H9 (cell line): Measurements from ENCODE around the gene LPP. TPM values are rescaled to one million over a fixed set of nuclear protein-coding genes. Genes with fewer than 3 reads are reported as not detected.

Experiments used
- DNase-seq: peaks from one replicate; pipeline ENCODE4 v3.0.0-alpha.2; 2017
- H2AFZ ChIP-seq: one replicate; pipeline ENCODE4 v1.6.1; 2013; ENCODE audit warnings: mild to moderate bottlenecking, low read length, control low read depth, moderate library complexity
- H2AK5ac ChIP-seq: 2 replicates; pipeline ENCODE4 v1.6.1; 2013; ENCODE audit warnings: low read length, control low read depth, mixed read lengths; ENCODE audit not compliant: insufficient read length
- H2BK120ac ChIP-seq: one replicate; pipeline ENCODE4 v1.6.1; 2013; ENCODE audit warnings: low read depth, mild to moderate bottlenecking, low read length, control low read depth, inconsistent platforms; ENCODE audit not compliant: poor library complexity, severe bottlenecking
- H2BK12ac ChIP-seq: 2 replicates; pipeline ENCODE4 v1.6.1; 2013; ENCODE audit warnings: low read length, control low read depth, mixed read lengths, low read depth; ENCODE audit not compliant: insufficient read length
- H2BK15ac ChIP-seq: 2 replicates; pipeline ENCODE4 v1.6.1; 2013; ENCODE audit warnings: low read depth, low read length, control low read depth
- H2BK20ac ChIP-seq: one replicate; pipeline ENCODE4 v1.6.1; 2013; ENCODE audit warnings: low read depth, mild to moderate bottlenecking, low read length, control low read depth, inconsistent platforms; ENCODE audit not compliant: poor library complexity, severe bottlenecking
- H2BK5ac ChIP-seq: 2 replicates; pipeline ENCODE4 v1.6.1; 2013; ENCODE audit warnings: low read length, control low read depth, mixed read lengths; ENCODE audit not compliant: insufficient read length
- H3K14ac ChIP-seq: 2 replicates; pipeline ENCODE4 v1.6.1; 2013; ENCODE audit warnings: low read length, control low read depth; ENCODE audit not compliant: insufficient read depth
- H3K18ac ChIP-seq: 2 replicates; pipeline ENCODE4 v1.6.1; 2013; ENCODE audit warnings: low read depth, mild to moderate bottlenecking, mixed read lengths, low read length, control low read depth; ENCODE audit not compliant: insufficient read length
- H3K23ac ChIP-seq: 2 replicates; pipeline ENCODE4 v1.6.1; 2013; ENCODE audit warnings: low read length, control low read depth, mixed read lengths, low read depth; ENCODE audit not compliant: insufficient read length
- H3K23me2 ChIP-seq: 2 replicates; pipeline ENCODE4 v1.6.1; 2013; ENCODE audit warnings: low read depth, mild to moderate bottlenecking, mixed read lengths, low read length, control low read depth; ENCODE audit not compliant: insufficient read length, poor library complexity, severe bottlenecking
- H3K27ac ChIP-seq: 2 replicates; pipeline ENCODE4 v1.5.1; 2013; ENCODE audit warnings: low read length, control low read depth, mixed read lengths, low read depth; ENCODE audit not compliant: insufficient read length
- H3K27me3 ChIP-seq: 2 replicates; pipeline ENCODE4 v1.6.1; 2013; ENCODE audit warnings: low read length, control low read depth, inconsistent platforms; ENCODE audit not compliant: insufficient read depth
- H3K4ac ChIP-seq: 2 replicates; pipeline ENCODE4 v1.6.1; 2013; ENCODE audit warnings: low read depth, mild to moderate bottlenecking, control low read depth, inconsistent platforms, low read length, moderate library complexity
- H3K4me1 ChIP-seq: 2 replicates; pipeline ENCODE4 v1.6.1; 2013; ENCODE audit warnings: low read length, control low read depth, inconsistent platforms; ENCODE audit not compliant: insufficient read depth
- H3K4me2 ChIP-seq: 2 replicates; pipeline ENCODE4 v1.6.1; 2013; ENCODE audit warnings: low read length, control low read depth, mixed read lengths; ENCODE audit not compliant: insufficient read length, insufficient read depth
- H3K56ac ChIP-seq: 2 replicates; pipeline ENCODE4 v1.6.1; 2013; ENCODE audit warnings: low read depth, mild to moderate bottlenecking, mixed read lengths, low read length, control low read depth; ENCODE audit not compliant: insufficient read length
- H3K79me1 ChIP-seq: 2 replicates; pipeline ENCODE4 v1.6.1; 2013; ENCODE audit warnings: low read depth, mild to moderate bottlenecking, moderate library complexity, low read length, control low read depth, inconsistent platforms; ENCODE audit not compliant: insufficient read depth, poor library complexity, severe bottlenecking
- H3K79me2 ChIP-seq: 2 replicates; pipeline ENCODE4 v1.6.1; 2013; ENCODE audit warnings: low read length, control low read depth, inconsistent platforms; ENCODE audit not compliant: insufficient read depth
- H3K9ac ChIP-seq: 2 replicates; pipeline ENCODE4 v1.6.1; 2013; ENCODE audit warnings: low read length, control low read depth, mixed read lengths; ENCODE audit not compliant: insufficient read length; ENCODE audit errors: extremely low read depth
- H3K9me3 ChIP-seq: one replicate; pipeline ENCODE4 v1.6.1; 2013; ENCODE audit warnings: low read depth, low read length, inconsistent platforms; ENCODE audit not compliant: control insufficient read depth
- H3T11ph ChIP-seq: one replicate; pipeline ENCODE4 v1.6.1; 2013; ENCODE audit warnings: mild to moderate bottlenecking, low read length, control low read depth, inconsistent platforms
- H4K20me1 ChIP-seq: one replicate; pipeline ENCODE4 v1.6.1; 2013; ENCODE audit not compliant: control insufficient read depth, insufficient read length, insufficient read depth
- H4K5ac ChIP-seq: 2 replicates; pipeline ENCODE4 v1.6.1; 2013; ENCODE audit warnings: low read depth, mild to moderate bottlenecking, mixed read lengths, low read length, control low read depth; ENCODE audit not compliant: insufficient read length
- H4K8ac ChIP-seq: replicated peaks from 2 replicates; pipeline ENCODE4 v1.6.1; 2013; ENCODE audit warnings: low read length, control low read depth, mixed read lengths, low read depth; ENCODE audit not compliant: insufficient read length
- H4K91ac ChIP-seq: 2 replicates; pipeline ENCODE4 v1.6.1; 2013; ENCODE audit warnings: low read depth, mild to moderate bottlenecking, moderate library complexity, mixed read lengths, low read length, control low read depth; ENCODE audit not compliant: insufficient read length
- H3K27ac Mint-ChIP-seq, 3 experiments: 2 replicates in 2 of 3; 3 replicates in 1 of 3; pipeline ENCODE4 v1.8.0; 2020 to 2021; ENCODE audit warnings: mixed read lengths in 3 of 3, mild to moderate bottlenecking in 1 of 3, moderate library complexity in 1 of 3
- H3K27me3 Mint-ChIP-seq: 2 replicates; pipeline ENCODE4 v1.8.0; 2021; ENCODE audit warnings: low read depth, mild to moderate bottlenecking, moderate library complexity, mixed read lengths
- H3K36me3 Mint-ChIP-seq, 3 experiments: 2 replicates in 2 of 3; 3 replicates in 1 of 3; pipeline ENCODE4 v1.8.0; 2020 to 2021; ENCODE audit warnings: low read depth in 3 of 3, mixed read lengths in 3 of 3; ENCODE audit not compliant: insufficient read depth in 1 of 3
- H3K4me1 Mint-ChIP-seq, 2 experiments: 2 replicates each; pipeline ENCODE4 v1.8.0; 2020; ENCODE audit warnings: mixed read lengths in 2 of 2
- H3K4me3 Mint-ChIP-seq, 2 experiments: 2 replicates in 1 of 2; 3 replicates in 1 of 2; pipeline ENCODE4 v1.8.0; 2020 to 2021; ENCODE audit warnings: mild to moderate bottlenecking in 2 of 2, mixed read lengths in 2 of 2, moderate library complexity in 1 of 2
- H3K9me3 Mint-ChIP-seq, 2 experiments: 2 replicates in 1 of 2; 3 replicates in 1 of 2; pipeline ENCODE4 v1.8.0; 2020; ENCODE audit warnings: mild to moderate bottlenecking in 2 of 2, mixed read lengths in 2 of 2, moderate library complexity in 1 of 2
- CTCF ChIP-seq: fragments of 200-600 bp; sonication (generic); conservative IDR thresholded peaks from 3 replicates; pipeline ENCODE4 v1.8.0; 2021; ENCODE audit warnings: antibody characterized with exemption, mild to moderate bottlenecking
- WGBS: extraction: QIAGEN DNeasy Blood & Tissue Kit; methylation state at CpG from one replicate; pipeline ENCODE4 v1.1.7; 2013; ENCODE audit warnings: missing lambda C conversion rate, low lambda C conversion rate, mixed read lengths; ENCODE audit not compliant: insufficient read length; ENCODE audit errors: extremely low coverage; 5-methylcytosine and 5-hydroxymethylcytosine counted together
- total RNA-seq: library from RNA; stranded (reverse); gene quantifications from 2 replicates; pipeline ENCODE4 v1.2.1, GENCODE V29; 2021

Gene LPP
- total RNA-seq, 1 experiment from 2014 or later: 64.6 TPM

- Histone ChIP-seq H3K4me1 (peaks cover 4% of the 10 kb centered on the region; the same call in 1 of the 2 replicates), H4K20me1 (peaks cover 2% of the 10 kb centered on the region), H2BK12ac (no peak overlapping the region), H3K79me2 (peaks cover 3% of the 10 kb centered on the region; the same call in 1 of the 2 replicates), H4K5ac (no peak overlapping the region), H2AK5ac (no peak overlapping the region), H3K18ac (no peak overlapping the region), H3K4ac (no peak overlapping the region), H2BK15ac (no peak overlapping the region), H2BK20ac (no peak overlapping the region), H3K4me2 (no peak overlapping the region), H2BK5ac (no peak overlapping the region), H3K27ac (no peak overlapping the region), H4K8ac (no peak overlapping the region), H3K14ac (no peak overlapping the region), H3K9me3 (no peaks in the 10 kb centered on the region), H3T11ph (no peak overlapping the region), H3K9ac (no peak overlapping the region), H3K56ac (no peak overlapping the region), H4K91ac (no peak overlapping the region), H3K27me3 (no peaks in the 10 kb centered on the region), H3K79me1 (no peaks in the 10 kb centered on the region), H2BK120ac (no peak overlapping the region), H3K23ac (no peak overlapping the region), H3K23me2 (no peaks in the 10 kb centered on the region), H2AFZ (no peak overlapping the region)
- no peaks in the 10 kb centered on the region; a peak in 1 of 7 replicates for H3K36me3 Mint-ChIP-seq
- no peaks in the 10 kb centered on the region for H3K9me3 Mint-ChIP-seq
- H3K4me1 Mint-ChIP-seq: peaks cover 20 to 23% of the 10 kb centered on the region in 2 experiments
- WGBS: no CpG with 5 or more reads among the region's 2 CpGs
- DNase-seq: no peak
- no peak overlapping the region for H3K27ac Mint-ChIP-seq
- H3K27me3 Mint-ChIP-seq: no peaks in the 10 kb centered on the region
- no peak overlapping the region for H3K4me3 Mint-ChIP-seq
- TF ChIP-seq CTCF: no peak
These were observed 22.9 kb downstream of the LPP start for GRCh38 chr3:188176884-188177283.
